HG03442 (cell line): ENCODE results near the gene CCDC174.

Source experiments
- ATAC-seq: cut with Tn5 transposase; IDR thresholded peaks from one replicate; pipeline ENCODE4 v1.9.1; 2021; ENCODE audit warnings: mild to moderate bottlenecking, moderate library complexity; ENCODE audit not compliant: unreplicated experiment

CCDC174 gene

DNA sequence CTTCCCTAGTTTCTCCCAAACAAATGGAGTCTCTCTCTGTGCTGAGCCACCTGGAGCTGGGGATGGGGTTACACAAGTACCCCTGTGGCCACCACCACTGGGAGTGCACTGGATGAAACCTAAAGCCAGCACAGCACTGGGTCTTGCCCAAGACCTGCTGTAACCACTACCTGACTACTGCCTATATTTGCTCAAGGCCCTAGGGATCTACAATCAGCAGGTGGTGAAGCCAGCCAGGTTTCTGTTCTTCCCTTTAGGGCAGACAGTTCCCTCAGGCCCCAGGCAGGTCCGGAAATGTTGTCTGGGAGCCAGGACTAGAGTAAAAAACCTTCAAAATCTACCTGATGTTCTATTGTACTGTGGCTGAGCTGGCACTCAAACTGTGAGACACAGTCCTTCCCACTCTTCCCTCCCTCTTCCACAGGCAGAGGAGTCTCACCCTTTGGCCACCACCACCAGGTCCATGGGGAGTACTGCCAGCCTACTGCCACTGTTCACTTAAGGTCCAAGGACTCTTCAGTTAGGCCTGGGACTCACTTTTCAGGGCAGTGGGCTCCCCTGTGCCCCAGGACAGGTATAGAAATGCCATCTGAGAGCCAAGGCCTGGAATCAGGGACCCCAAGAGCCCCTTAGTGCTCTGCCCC lies 47.2 kb downstream of the CCDC174 start:
- no peak for ATAC-seq

DNA sequence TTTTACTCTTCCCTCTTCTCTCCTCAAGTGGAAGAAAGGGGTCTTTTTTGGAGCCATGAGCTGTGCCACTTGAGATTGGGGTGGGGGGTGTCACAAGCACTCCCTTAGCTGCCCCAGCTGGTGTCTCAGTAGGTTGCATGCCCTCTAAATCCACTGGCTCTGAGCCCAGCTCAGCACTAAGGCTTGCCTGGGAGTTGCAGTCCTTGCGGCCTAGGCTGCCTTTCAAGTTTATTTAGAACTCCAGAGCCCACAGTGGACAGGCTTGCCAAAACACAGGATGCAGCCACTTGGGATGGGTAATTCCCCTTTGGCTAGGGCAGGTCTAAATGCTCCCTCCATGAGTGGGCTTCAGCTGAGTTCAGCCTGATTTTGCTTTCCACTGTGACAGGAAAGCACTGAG lies 48.1 kb downstream of the CCDC174 start:
- ATAC-seq = no peak

DNA sequence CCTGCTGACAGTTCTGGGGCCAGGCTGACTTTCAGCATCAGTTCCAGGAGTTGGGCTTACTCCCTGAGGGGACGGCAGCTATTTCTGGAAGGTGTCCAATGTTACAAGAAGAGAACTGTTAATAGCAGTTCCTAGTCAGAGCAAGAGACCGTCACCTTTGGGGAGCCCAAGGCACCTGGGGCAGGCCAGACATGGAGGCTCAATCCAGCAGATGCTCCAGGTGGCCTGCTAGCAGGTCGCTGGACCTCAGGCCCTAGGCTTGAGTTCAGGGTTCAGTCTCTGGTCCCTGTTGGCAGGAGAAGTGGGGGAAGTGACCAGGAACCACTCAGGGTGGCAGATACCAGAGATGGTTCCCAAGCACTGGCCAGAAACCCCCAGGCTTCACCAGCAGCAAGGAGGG lies 49.3 kb downstream of the CCDC174 start:
- ATAC-seq = no peak

DNA sequence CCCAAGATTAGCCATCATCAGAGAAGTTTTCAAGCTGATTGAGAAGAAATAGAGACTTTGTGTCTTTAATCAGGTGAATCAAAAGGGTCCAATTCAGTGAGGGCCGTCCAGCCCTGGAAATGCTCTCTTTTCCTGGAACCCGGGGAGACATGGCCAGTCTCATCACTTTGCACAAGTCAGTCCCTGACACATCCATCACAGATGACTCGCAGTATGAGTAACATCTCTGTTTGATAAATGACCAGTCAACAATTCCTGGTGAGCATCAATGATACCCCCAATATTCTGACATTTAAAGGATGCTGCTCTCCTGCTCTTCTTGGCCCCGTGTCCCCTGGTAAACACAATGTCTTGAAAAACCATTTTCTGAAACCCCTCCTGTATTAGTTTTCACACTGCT lies 50.1 kb downstream of the CCDC174 start:
- no peak for ATAC-seq

DNA sequence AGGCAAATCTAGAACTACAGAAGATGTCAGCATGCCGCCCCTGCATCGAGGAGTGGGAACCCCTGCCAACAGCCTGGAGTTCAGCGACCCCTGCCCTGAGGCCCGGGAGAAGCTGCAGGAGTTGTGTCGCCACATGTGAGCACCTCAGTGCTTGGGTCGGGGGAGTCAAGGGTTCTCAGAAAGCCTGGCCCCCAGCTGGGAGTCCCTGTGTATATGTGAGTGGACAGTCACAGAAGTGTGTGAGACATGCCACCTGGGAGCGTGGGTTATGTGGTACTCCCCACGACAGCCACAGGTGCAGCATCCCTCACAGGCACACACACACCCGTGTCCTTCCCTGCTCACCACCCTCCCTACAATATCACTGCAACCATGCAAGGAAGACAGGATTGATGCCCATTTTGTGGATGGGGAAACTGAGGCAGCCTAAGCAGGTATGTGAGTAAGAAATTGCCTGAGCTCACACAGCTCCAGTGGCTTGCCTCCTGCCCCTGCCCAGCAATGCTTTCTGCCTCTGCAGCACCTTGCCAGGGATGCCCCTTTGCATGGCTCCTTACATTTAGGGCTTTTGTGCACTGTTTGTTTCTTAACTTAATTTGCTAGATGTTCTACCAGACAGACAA lies 51.7 kb downstream of the CCDC174 start:
- ATAC-seq = no peak

DNA sequence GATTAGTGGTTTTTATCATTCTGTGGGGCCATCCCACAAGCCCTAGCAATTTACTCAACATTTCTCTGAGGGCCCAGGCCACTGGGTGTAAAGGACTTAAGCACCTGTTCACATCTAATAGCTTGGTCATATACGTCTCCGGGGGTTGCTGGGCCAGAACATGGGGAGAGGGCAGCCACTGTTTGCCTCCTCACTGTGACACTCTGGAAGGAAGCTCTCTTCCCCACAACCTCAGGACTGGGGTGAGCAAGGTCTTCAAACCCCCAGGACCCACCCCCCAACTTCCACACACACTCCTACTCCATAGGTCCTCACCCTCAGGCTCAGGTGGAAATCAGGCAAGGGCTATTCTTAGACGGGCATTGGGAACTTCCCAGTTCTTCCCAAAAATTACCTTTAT lies 52.2 kb downstream of the CCDC174 start:
- ATAC-seq = no peak

DNA sequence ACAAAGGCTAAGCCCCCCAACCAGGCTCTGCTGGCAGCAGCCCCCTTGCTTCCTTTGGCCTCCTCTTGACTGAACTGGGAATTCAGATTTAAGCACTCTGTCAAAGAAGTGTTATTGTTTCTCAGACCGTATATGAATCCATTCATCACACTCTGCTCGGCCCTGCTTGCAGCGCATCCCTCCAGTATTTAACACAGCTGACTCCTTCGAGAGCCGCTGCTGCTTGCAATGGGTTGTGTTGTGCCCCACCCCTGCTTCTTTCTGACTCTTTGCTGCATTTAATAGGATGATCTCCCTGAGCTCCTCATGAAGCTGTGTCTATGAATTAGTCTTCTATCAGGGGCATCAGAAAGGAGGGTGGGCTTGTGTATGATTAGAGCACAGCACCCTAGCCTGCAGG lies 54.5 kb downstream of the CCDC174 start:
- no peak for ATAC-seq

DNA sequence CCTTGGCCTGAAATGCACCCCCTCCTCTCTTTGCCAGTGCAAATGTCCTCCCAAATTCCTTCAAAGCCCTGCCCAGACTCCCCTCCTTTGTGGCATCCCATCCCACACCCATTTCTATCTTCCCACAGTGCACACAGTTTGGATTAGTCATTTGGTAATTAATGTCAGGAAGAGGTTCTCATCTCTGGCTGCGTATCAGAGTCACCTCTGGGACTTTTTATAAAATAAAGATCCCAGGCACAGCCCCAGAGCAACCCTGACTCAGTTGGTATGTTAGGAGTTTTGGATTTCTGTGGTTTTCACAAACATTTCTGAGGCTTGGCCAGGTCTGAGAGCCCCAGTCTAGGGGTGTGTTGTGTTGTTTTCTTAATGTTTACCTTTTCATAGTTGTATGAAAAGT lies 65.0 kb downstream of the CCDC174 start:
- ATAC-seq = no peak

DNA sequence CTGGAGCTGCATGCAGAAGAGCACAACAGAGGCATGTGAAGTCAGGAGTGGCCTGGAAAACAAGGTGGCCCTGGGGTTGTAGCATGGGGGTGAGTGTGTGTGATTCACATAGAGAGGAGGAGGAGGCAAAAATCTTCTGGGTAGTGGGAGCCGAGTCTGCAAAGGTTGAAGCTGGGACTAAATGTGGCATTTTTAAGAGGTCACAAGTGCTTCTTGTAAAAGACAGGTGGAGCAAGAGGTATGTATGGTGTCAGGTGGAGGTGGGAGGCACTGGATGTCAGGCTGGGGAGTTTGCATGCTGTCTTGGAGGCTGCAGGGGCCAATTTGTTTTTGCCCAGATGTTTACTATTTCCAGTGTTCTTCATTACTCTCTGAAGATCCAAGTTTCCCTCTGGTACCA lies 65.7 kb downstream of the CCDC174 start:
- ATAC-seq = no peak

DNA sequence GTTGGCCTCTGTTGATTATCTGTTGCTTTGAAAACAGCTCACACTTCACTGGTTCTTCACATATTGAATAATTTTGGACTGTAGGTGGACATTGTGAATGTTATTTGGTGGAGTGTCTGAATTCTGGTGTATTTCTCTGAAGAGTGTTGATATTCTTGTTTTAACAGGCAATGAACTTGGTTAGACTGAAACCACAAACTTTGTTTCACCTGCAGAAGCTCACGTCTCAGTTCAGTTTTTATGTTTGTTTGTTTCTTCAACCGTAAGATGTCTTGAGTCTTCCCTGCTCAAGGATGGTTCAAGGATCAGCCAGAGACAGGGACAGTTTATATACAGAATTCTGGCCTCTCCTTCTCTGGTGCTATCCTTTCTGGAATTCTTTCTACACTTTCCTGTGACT lies 67.0 kb downstream of the CCDC174 start:
- ATAC-seq = no peak

DNA sequence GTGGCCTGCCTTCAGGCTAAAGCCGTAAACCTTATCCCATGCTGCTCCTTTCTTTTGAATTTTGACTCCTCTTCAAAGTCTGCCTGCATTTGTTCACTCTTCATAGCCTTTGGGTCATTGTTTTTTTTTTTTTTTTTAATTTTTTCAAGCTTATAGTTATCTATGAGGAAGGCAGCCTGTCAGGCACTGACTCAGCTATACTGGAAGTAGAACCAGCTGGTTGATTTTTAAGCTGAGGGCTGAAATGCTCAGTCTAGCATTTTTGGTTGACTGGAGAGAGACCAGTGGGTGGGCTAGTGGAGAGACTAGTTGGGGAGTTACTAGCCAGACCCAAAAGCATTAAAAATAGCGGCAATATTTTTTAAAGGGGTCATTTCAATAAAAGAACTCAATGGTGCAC lies 67.4 kb downstream of the CCDC174 start:
- no peak for ATAC-seq

DNA sequence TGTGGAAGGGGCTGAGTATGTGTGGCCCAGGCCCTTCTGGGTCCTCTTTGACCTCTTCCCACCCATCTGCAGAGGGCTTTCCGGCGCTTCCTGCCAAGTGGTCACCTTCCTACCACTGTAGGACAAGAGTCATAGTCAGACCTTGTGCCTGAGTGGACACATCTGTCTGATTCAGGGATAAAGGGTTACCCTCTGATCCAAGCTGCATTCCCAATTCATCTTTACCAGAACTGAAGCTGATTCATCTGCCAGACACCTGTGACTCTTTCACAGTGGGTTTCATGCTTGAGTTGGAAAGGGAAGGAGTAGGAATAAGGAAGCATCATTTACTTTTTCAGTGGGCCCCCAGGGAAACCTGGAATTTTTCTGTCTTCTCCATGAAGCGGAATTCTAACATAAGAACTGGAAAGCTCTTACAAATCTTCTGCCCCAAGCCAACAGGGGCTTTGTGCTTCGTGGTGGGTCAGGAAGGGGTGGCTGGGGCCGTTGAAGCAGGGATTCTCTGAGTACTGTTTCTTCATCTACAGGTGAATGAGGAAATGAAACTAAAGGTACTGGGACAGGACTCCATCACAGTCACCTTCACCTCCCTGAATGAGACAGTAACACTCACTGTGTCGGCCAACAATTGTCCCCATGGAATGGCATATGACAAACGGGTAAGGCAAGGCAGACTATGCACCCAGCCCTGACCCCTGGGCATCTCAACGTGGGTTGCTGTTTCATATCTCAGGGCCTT lies 69.7 kb downstream of the CCDC174 start:
- no peak for ATAC-seq
